ENCODE measurements around the gene LMCD1.

- TF ChIP-seq CTCF (conservative IDR thresholded peaks at IDR 0.05; ENCODE audit: low read length) (no peak), EZH2phosphoT487 (IDR thresholded peaks at IDR 0.05; ENCODE audit: borderline replicate concordance) (no peak)
Observed at GRCh38 chr3:8482960-8483665, 18.5 kb upstream of the LMCD1 start.

All from Loucy (cell line).